ENCODE measurements around the gene HOXB5.
A peak's percentile ranks its signal among the peaks of the same experiment; 100 is the strongest.

Gene HOXB5

GRCh38 chr17:48587276-48588073 is 6.1 kb downstream of the HOXB5 start:
- no peak for TF ChIP-seq CTCF (conservative IDR thresholded peaks at IDR 0.05)
- H3K27ac ChIP-seq = peak overlapping the region; percentile 45

DNA sequence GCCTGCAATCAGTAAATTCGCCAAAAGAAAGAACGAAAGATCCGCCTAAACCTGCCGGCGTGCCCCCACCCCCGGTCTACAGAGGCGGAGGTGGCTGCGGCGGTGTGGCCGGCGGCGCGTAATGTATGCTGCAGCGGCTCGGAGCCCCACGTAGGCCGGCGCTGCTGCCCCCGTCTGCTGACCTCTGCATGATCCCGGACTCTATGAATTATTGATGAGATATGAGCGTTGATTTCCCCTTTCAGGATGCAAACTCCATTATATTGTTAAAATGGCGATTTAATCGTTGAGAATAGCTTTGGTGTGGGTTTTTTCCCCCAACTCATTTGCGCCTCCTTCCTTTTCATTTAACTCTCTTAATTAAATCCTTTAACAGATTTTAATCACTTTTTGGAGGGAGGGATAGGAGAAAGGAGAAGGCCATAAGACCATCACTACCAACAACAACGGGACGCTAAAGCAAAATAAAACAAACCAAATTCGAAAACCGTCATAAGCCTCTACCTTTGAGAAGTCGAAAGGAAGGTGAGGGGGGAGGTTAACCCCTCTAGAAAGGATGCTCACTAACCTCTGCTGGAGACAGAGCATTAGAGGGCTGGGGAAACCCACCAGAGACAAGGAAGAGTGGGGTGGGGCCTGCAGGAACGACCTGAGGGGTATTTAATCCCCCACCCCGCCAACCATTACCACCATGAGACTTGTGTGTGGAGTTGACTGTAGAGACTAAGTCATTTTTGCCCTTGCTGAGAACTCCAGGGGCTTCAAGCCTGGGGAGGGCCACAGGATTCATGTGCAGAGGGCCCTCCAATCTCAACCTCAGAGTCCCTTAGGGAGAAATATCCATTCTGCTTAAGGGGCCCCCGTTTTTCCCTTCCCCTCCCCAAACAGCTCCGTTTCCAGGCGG is 7.0 kb downstream of the HOXB5 start:
- TF ChIP-seq CTCF (conservative IDR thresholded peaks at IDR 0.05) = no peak
- H3K27ac ChIP-seq = no peak overlapping the region; the same call in 1 of the 2 replicates

GRCh38 chr17:48584223-48584741 is 9.3 kb downstream of the HOXB5 start:
- no peak for TF ChIP-seq CTCF (conservative IDR thresholded peaks at IDR 0.05)
- H3K27ac ChIP-seq = no peak overlapping the region

DNA sequence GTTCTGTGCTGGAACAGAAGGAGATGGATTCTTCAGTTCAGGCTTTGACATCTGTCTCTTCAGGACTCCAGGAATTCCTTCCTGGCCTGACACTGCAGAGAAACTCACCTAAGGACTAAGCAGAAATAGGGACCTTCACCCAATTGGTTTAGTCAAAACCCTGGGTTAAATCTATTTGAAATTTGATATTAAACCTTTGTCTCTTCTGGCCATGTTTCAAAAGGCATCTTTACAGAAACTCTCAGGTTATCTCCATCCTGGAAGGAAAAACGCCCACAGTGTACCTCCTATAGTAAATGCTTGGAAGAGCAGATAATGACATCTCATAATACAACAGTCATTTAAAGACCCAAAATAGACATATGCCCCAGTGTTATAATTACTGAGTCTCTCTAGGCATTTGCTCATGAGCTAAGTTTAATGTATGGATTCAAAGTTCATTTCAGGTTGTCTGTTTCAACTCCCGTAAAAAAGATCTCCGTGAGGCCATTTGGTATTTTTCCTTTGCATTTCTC is 9.8 kb downstream of the HOXB5 start:
- TF ChIP-seq CTCF (conservative IDR thresholded peaks at IDR 0.05) = no peak
- no peak overlapping the region for H3K27ac ChIP-seq

DNA sequence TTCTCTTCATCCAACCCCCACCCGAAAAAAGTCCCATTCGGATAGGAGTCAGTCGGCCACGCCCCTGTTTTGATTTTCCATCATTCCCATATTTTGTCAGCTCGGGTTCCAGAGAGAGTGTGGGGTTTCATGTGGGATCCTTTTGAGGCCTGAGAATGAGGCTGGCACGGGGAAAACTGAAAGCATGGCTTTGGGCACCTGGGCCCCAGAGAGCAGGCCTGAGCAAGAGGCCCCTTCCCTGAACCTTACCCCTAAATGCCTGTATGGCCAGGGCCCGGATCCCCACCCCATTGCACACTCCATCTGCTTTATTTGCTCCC is 10.9 kb downstream of the HOXB5 start:
- H3K27ac ChIP-seq = no peak overlapping the region
- no peak for TF ChIP-seq CTCF (conservative IDR thresholded peaks at IDR 0.05)

- H3K27ac ChIP-seq = no peak overlapping the region
- TF ChIP-seq CTCF (conservative IDR thresholded peaks at IDR 0.05) = no peak
These were observed 13.6 kb downstream of the HOXB5 start for GRCh38 chr17:48579760-48580554.

Data from VCaP (cell line).